ENCODE data around the gene ZNF521.

ZNF521 gene

GRCh38 chr18:25164211-25164847, 187.6 kb downstream of the ZNF521 start:
- DNase-seq (ENCODE audit: low read depth in 2 of 2), result no peak
- TF ChIP-seq CTCF (IDR thresholded peaks at IDR 0.05; ENCODE audit: low read depth, low read length), result no peak
- H3K4me3 ChIP-seq (replicated peaks in 1 of 2; ENCODE audit: low read depth in 2 of 2, low read length in 2 of 2), result peak overlapping the region; percentile 2 to 38

- no peak for DNase-seq (ENCODE audit: low read depth in 2 of 2)
- TF ChIP-seq CTCF (IDR thresholded peaks at IDR 0.05; ENCODE audit: low read depth, low read length), result no peak
- H3K4me3 ChIP-seq (replicated peaks in 1 of 2; ENCODE audit: low read depth in 2 of 2, low read length in 2 of 2), result no peak overlapping the region
These were observed 198.5 kb downstream of the ZNF521 start for GRCh38 chr18:25153426-25153825.

GRCh38 chr18:25147877-25148488, 204.0 kb downstream of the ZNF521 start:
- no peak for TF ChIP-seq CTCF (IDR thresholded peaks at IDR 0.05; ENCODE audit: low read depth, low read length)
- no peak overlapping the region for H3K4me3 ChIP-seq (replicated peaks in 1 of 2; ENCODE audit: low read depth in 2 of 2, low read length in 2 of 2)

GRCh38 chr18:25146512-25146910, 205.5 kb downstream of the ZNF521 start:
- H3K4me3 ChIP-seq (replicated peaks in 1 of 2; ENCODE audit: low read depth in 2 of 2, low read length in 2 of 2), result no peak overlapping the region
- no peak for DNase-seq (ENCODE audit: low read depth in 2 of 2)
- TF ChIP-seq CTCF (IDR thresholded peaks at IDR 0.05; ENCODE audit: low read depth, low read length), result no peak

More at GRCh38 chr18:25147877-25148488, 204.0 kb downstream of the ZNF521 start:
- no peak for DNase-seq (ENCODE audit: low read depth in 2 of 2)

- no peak for DNase-seq (ENCODE audit: low read depth in 2 of 2)
These were observed 206.0 kb downstream of the ZNF521 start for GRCh38 chr18:25145731-25146511.

GRCh38 chr18:25144820-25145219, 207.1 kb downstream of the ZNF521 start:
- TF ChIP-seq CTCF (IDR thresholded peaks at IDR 0.05; ENCODE audit: low read depth, low read length), result no peak
- no peak overlapping the region for H3K4me3 ChIP-seq (replicated peaks in 1 of 2; ENCODE audit: low read depth in 2 of 2, low read length in 2 of 2)
- peak; percentile 43 to 78 for DNase-seq (ENCODE audit: low read depth in 2 of 2)

More at GRCh38 chr18:25145731-25146511, 206.0 kb downstream of the ZNF521 start:
- H3K4me3 ChIP-seq (replicated peaks in 1 of 2; ENCODE audit: low read depth in 2 of 2, low read length in 2 of 2), result no peak overlapping the region
- no peak for TF ChIP-seq CTCF (IDR thresholded peaks at IDR 0.05; ENCODE audit: low read depth, low read length)
